ENCODE data around the gene MAN2A2.

DNA sequence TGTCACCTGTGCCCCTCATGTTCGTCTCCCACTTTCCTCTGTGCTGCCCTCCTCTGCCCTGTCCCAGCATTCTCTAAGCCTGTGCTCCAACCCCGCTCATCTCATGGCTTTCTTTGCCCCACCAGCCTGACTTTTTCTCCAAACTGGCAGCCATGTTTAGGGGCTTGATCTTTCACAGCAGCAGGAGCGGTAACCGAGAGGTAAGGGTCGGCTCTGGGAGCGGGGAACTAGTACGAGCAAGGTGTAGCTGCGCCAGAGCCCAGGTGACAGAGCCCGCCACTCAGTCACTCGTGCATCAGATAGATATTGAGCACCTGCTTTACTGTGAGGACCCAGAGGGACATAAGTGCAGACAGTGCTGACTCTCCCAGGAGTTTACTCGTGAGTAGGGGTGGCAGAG, 13.4 kb downstream of the MAN2A2 start:
- TF ChIP-seq TAF1 (IDR thresholded peaks at IDR 0.05; ENCODE audit: low read depth), result no peak
- no peak for TF ChIP-seq EP300 (IDR thresholded peaks at IDR 0.05; ENCODE audit: borderline replicate concordance)
- TF ChIP-seq TCF12 (IDR thresholded peaks at IDR 0.05; ENCODE audit: low read depth), result no peak
- no peak for TF ChIP-seq REST (IDR thresholded peaks at IDR 0.05; ENCODE audit: low read depth)
- TF ChIP-seq CEBPB (IDR thresholded peaks at IDR 0.05), result no peak
- TF ChIP-seq, protein P1, sequence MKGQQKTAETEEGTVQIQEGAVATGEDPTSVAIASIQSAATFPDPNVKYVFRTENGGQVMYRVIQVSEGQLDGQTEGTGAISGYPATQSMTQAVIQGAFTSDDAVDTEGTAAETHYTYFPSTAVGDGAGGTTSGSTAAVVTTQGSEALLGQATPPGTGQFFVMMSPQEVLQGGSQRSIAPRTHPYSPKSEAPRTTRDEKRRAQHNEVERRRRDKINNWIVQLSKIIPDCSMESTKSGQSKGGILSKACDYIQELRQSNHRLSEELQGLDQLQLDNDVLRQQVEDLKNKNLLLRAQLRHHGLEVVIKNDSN (IDR thresholded peaks at IDR 0.05), result no peak
- no peak for TF ChIP-seq MAX (IDR thresholded peaks at IDR 0.05)
- no peak for TF ChIP-seq RAD21 (IDR thresholded peaks at IDR 0.05; ENCODE audit: low read depth)
- TF ChIP-seq FOXM1 (IDR thresholded peaks at IDR 0.05; ENCODE audit: borderline replicate concordance, low read depth), result no peak
- TF ChIP-seq TEAD4 (IDR thresholded peaks at IDR 0.05), result no peak
- no peak for TF ChIP-seq ZBTB7A (IDR thresholded peaks at IDR 0.05; ENCODE audit: low read depth)
- TF ChIP-seq CREB1 (IDR thresholded peaks at IDR 0.05; ENCODE audit: low read depth), result no peak
- TF ChIP-seq EGR1 (IDR thresholded peaks at IDR 0.05), result no peak
- TF ChIP-seq YY1 (IDR thresholded peaks at IDR 0.05; ENCODE audit: low read depth), result no peak
